H1 (cell line): ENCODE results near the gene TXK. TPM values are rescaled to one million over a fixed set of nuclear protein-coding genes. Genes with fewer than 3 reads are reported as not detected.

Experiments used
- CTCF ChIA-PET: fragments of 300-600 bp; sonication (Branson Sonifier 250); formaldehyde crosslinking; loops from one replicate; lab custom pipeline; 2021; ENCODE audit not compliant: partially characterized antibody; lab: Charles Lee
- POLR2A ChIA-PET: fragments of 300-600 bp; sonication (Branson Sonifier 250); formaldehyde crosslinking; loops from one replicate; lab custom pipeline; 2021; ENCODE audit warnings: inconsistent platforms; ENCODE audit not compliant: partially characterized antibody; lab: Charles Lee
- DNase-seq, 2 experiments: peaks; one replicate each; pipeline versions ENCODE4 v3.0.0 to v3.0.0-alpha.2; 2010 to 2022; ENCODE audit warnings: low spot score in 2 of 2, low read depth in 1 of 2, mixed read lengths in 1 of 2
- FAIRE-seq: peaks from 2 replicates; lab custom pipeline; 2011; peaks lifted over from hg19 to GRCh38; lab: Jason Lieb, UNC
- H2AFZ ChIP-seq: 2 replicates; pipeline ENCODE4 v1.8.1; 2012; ENCODE audit warnings: low read length, inconsistent platforms
- H2AK5ac ChIP-seq: 2 replicates; pipeline ENCODE4 v1.6.1; 2013; ENCODE audit warnings: low read depth, low read length
- H2BK120ac ChIP-seq: replicated peaks from 2 replicates; pipeline ENCODE3; 2013; ENCODE audit warnings: low read depth, low read length, inconsistent platforms
- H2BK12ac ChIP-seq: 2 replicates; pipeline ENCODE4 v1.6.1; 2013; ENCODE audit warnings: low read depth, low read length
- H2BK15ac ChIP-seq: 2 replicates; pipeline ENCODE4 v1.6.1; 2013; ENCODE audit warnings: low read length
- H2BK20ac ChIP-seq: 2 replicates; pipeline ENCODE4 v1.6.1; 2013; ENCODE audit warnings: low read length
- H2BK5ac ChIP-seq: 2 replicates; pipeline ENCODE4 v1.6.1; 2013; ENCODE audit warnings: low read depth, low read length
- H3K14ac ChIP-seq: 2 replicates; pipeline ENCODE4 v1.6.1; 2013; ENCODE audit warnings: inconsistent platforms; ENCODE audit not compliant: insufficient read length
- H3K18ac ChIP-seq: 2 replicates; pipeline ENCODE4 v1.6.1; 2013; ENCODE audit warnings: low read length; ENCODE audit errors: extremely low read depth
- H3K23ac ChIP-seq: 2 replicates; pipeline ENCODE4 v1.6.1; 2013; ENCODE audit warnings: inconsistent platforms; ENCODE audit not compliant: insufficient read length
- H3K23me2 ChIP-seq: 2 replicates; pipeline ENCODE4 v1.6.1; 2013; ENCODE audit warnings: low read depth, low read length
- H3K27ac ChIP-seq: 2 replicates; pipeline ENCODE4 v1.6.1; 2011; ENCODE audit warnings: low read depth, low read length, inconsistent platforms
- H3K27me3 ChIP-seq, 4 experiments: replicated peaks in 1 of 4; 1 replicate in 1 of 4; 2 replicates in 3 of 4; pipeline versions ENCODE4 v1.6.1 to v1.8.1; 2011 to 2013; ENCODE audit warnings: low read length in 3 of 4, mild to moderate bottlenecking in 3 of 4, inconsistent platforms in 2 of 4, mixed read lengths in 2 of 4, moderate library complexity in 1 of 4; ENCODE audit not compliant: control insufficient read depth in 3 of 4, insufficient read depth in 3 of 4; ENCODE audit errors: extremely low read depth in 1 of 4
- H3K36me3 ChIP-seq, 4 experiments: 2 replicates each; pipeline versions ENCODE4 v1.6.1 to v1.8.1; 2011 to 2013; ENCODE audit warnings: mild to moderate bottlenecking in 4 of 4, low read length in 3 of 4, moderate library complexity in 2 of 4, control low read depth in 1 of 4, inconsistent platforms in 1 of 4; ENCODE audit not compliant: insufficient read depth in 4 of 4, control insufficient read depth in 2 of 4
- H3K4ac ChIP-seq: replicated peaks from 2 replicates; pipeline ENCODE3; 2013; ENCODE audit warnings: low read length, low read depth, mixed read lengths, inconsistent platforms; ENCODE audit not compliant: insufficient read length
- H3K4me1 ChIP-seq, 4 experiments: replicated peaks in 1 of 4; 1 replicate in 1 of 4; 2 replicates in 3 of 4; pipeline versions ENCODE4 v1.6.1 to v1.8.1; 2011 to 2013; ENCODE audit warnings: low read length in 3 of 4, inconsistent platforms in 2 of 4, mixed read lengths in 1 of 4; ENCODE audit not compliant: insufficient read depth in 4 of 4, control insufficient read depth in 3 of 4
- H3K4me2 ChIP-seq, 2 experiments: 2 replicates each; pipeline versions ENCODE4 v1.6.1 to v1.8.1; 2011 to 2013; ENCODE audit warnings: low read depth in 2 of 2, low read length in 2 of 2, control low read depth in 1 of 2, inconsistent platforms in 1 of 2, mild to moderate bottlenecking in 1 of 2; ENCODE audit not compliant: insufficient read depth in 1 of 2
- H3K4me3 ChIP-seq, 4 experiments: fragments of 200-600, 300-600 bp in 1 of 4; sonication (generic), shearing (Covaris generic), sonication (Bioruptor Twin) in 1 of 4; 2 replicates each; pipeline versions ENCODE4 v1.5.1 to v1.8.1; 2011 to 2016; ENCODE audit warnings: low read length in 4 of 4, low read depth in 3 of 4, control low read depth in 2 of 4, inconsistent platforms in 2 of 4, mild to moderate bottlenecking in 2 of 4, mixed read lengths in 1 of 4, moderate library complexity in 1 of 4; ENCODE audit not compliant: insufficient read depth in 2 of 4; ENCODE audit errors: extremely low read depth in 1 of 4
- H3K56ac ChIP-seq: replicated peaks from 2 replicates; pipeline ENCODE3; 2013; ENCODE audit warnings: low read depth, mild to moderate bottlenecking, mixed read lengths, low read length, inconsistent platforms; ENCODE audit not compliant: insufficient read length
- H3K79me1 ChIP-seq: 2 replicates; pipeline ENCODE4 v1.6.1; 2013; ENCODE audit warnings: low read depth, low read length, control low read depth
- H3K79me2 ChIP-seq, 2 experiments: 2 replicates each; pipeline versions ENCODE4 v1.6.1 to v1.8.1; 2012 to 2013; ENCODE audit warnings: low read length in 2 of 2, mild to moderate bottlenecking in 2 of 2, inconsistent platforms in 1 of 2; ENCODE audit not compliant: insufficient read depth in 2 of 2, control insufficient read depth in 1 of 2
- H3K9ac ChIP-seq, 4 experiments: replicated peaks in 1 of 4; 1 replicate in 1 of 4; 2 replicates in 3 of 4; pipeline versions ENCODE4 v1.6.1 to v1.8.1; 2011 to 2013; ENCODE audit warnings: low read depth in 3 of 4, low read length in 3 of 4, control low read depth in 2 of 4, mild to moderate bottlenecking in 2 of 4, moderate library complexity in 2 of 4, inconsistent platforms in 1 of 4; ENCODE audit errors: extremely low read depth in 1 of 4
- H3K9me3 ChIP-seq, 2 experiments: 2 replicates each; pipeline versions ENCODE4 v1.6.1 to v1.8.1; 2012 to 2013; ENCODE audit warnings: mild to moderate bottlenecking in 2 of 2, moderate library complexity in 2 of 2, control low read depth in 1 of 2, inconsistent platforms in 1 of 2, low read depth in 1 of 2, low read length in 1 of 2, mixed read lengths in 1 of 2; ENCODE audit not compliant: insufficient read depth in 2 of 2
- H4K20me1 ChIP-seq, 2 experiments: replicated peaks in 1 of 2; 2 replicates each; pipeline versions ENCODE3 to v1.8.1; 2011 to 2013; ENCODE audit warnings: inconsistent platforms in 2 of 2, low read length in 2 of 2, mild to moderate bottlenecking in 1 of 2; ENCODE audit not compliant: insufficient read depth in 2 of 2, control insufficient read depth in 1 of 2
- H4K5ac ChIP-seq: 2 replicates; pipeline ENCODE4 v1.6.1; 2013; ENCODE audit warnings: low read length, low read depth, mixed read lengths, inconsistent platforms; ENCODE audit not compliant: insufficient read length
- H4K8ac ChIP-seq: 2 replicates; pipeline ENCODE4 v1.8.0; 2013; ENCODE audit warnings: mild to moderate bottlenecking, moderate library complexity, low read length, inconsistent platforms; ENCODE audit not compliant: insufficient read depth; ENCODE audit errors: extremely low read depth
- H4K91ac ChIP-seq: replicated peaks from 2 replicates; pipeline ENCODE3; 2013; ENCODE audit warnings: low read length, mixed read lengths, inconsistent platforms; ENCODE audit not compliant: insufficient read length
- FOSL1 ChIP-seq: IDR thresholded peaks from 2 replicates; pipeline ENCODE4 v1.6.1; 2011; ENCODE audit warnings: mild to moderate bottlenecking, low read depth, low read length, moderate library complexity; ENCODE audit not compliant: insufficient read depth
- KDM4A ChIP-seq: IDR thresholded peaks from one replicate; pipeline ENCODE4 v1.7.1; 2012; ENCODE audit warnings: low read depth, mild to moderate bottlenecking, moderate library complexity, low read length, inconsistent platforms; ENCODE audit not compliant: severe bottlenecking
- WGBS, 2 experiments: shearing (Covaris generic) in 1 of 2; methylation state at CpG; one replicate each; pipeline versions ENCODE4 v1.1.6 to v1.1.7; 2013 to 2015; ENCODE audit warnings: low lambda C conversion rate in 2 of 2, mixed read lengths in 2 of 2, inconsistent platforms in 1 of 2, low coverage in 1 of 2, missing lambda C conversion rate in 1 of 2; ENCODE audit not compliant: insufficient replicate concordance in 2 of 2, insufficient coverage in 1 of 2, insufficient read length in 1 of 2; ENCODE audit errors: extremely low coverage in 1 of 2, missing lambda C conversion rate in 1 of 2; 5-methylcytosine and 5-hydroxymethylcytosine counted together
- polyA plus RNA-seq, 7 experiments: library from polyadenylated mRNA; depleted of rRNA in 3 of 7; stranded (reverse) in 5 of 7; unstranded in 2 of 7; fragments of >200 nt in 5 of 7; fragments of 200-250 nt in 2 of 7; gene quantifications; 1 replicate in 5 of 7; 2 replicates in 1 of 7; 4 replicates in 1 of 7; pipeline versions ENCODE4 v1.2.1 to v1.2.3, GENCODE V29; 2011 to 2013; ENCODE audit warnings: missing spikeins in 2 of 7, mixed read lengths in 2 of 7
- total RNA-seq: library from RNA; stranded (reverse); fragmentation: NEBNext Ultra II Directional; extraction: Animal tissue kit (Norgen Biotek cat#: 25700); gene quantifications from 2 replicates; pipeline ENCODE4 v1.2.1, GENCODE V29; 2021
- TF ChIP-seq, protein P1 (sequence below): IDR thresholded peaks from 2 replicates; pipeline ENCODE4 v1.6.1; 2012; ENCODE audit warnings: inconsistent platforms

The TXK gene
- total and polyA plus RNA-seq, 2 of the 8 experiments (the other 6 are each of a cell fraction or from before 2014, with no cell fraction given) = not detected

DNA sequence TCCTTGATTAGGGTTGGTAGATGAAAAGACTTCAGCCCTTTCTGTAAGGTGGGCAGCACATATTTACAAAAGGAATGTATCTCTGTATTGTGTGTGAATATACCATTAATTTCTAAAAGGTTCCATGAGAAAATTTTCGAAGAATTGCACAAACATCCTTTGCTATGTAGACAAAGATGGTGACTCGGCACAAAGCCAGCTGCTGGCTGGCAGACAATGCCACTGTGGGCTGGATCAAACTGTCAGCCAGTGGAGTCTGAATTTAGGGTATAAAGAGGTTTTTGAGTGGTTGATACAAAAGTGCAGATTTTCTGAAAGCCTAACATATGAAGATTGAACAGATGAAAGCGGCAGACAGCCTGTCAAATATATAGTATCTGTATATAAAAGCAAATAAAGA lies 5.6 kb upstream of the TXK start:
- no peak overlapping the region for H2BK5ac ChIP-seq
- FAIRE-seq (no peak), DNase-seq (no peak)
- no peak overlapping the region for H3K4me3 ChIP-seq
- ChIA-PET CTCF (interaction anchor here (0.9 to 5.5 kb wide), 10 partner anchors 8 to 406 kb away, joined by 3 to 64 read pairs (median 4); no protein-coding TSS in a partner anchor), POLR2A (interaction anchor here (1.5 kb wide), 1 partner anchor 12 kb away, joined by 3 read pairs; no protein-coding TSS in a partner anchor)
- no peak overlapping the region for H3K4ac ChIP-seq
- peaks cover 0 to 3% (median 0%) of the 10 kb centered on the region in 4 experiments; a peak in 2 of 8 replicates for H3K36me3 ChIP-seq
- H3K18ac ChIP-seq = no peak overlapping the region
- no peak overlapping the region for H2AK5ac ChIP-seq
- H3K23me2 ChIP-seq = no peaks in the 10 kb centered on the region
- no peak overlapping the region for H3K56ac ChIP-seq
- WGBS, 2 experiments = 91% methylated on average over 3 of the region's 3 CpGs; no CpG with 5 or more reads in 1 of the 2 experiments
- no peaks in the 10 kb centered on the region for H3K79me2 ChIP-seq
- H3K4me2 ChIP-seq = no peak overlapping the region
- no peak overlapping the region for H3K27ac ChIP-seq
- TF ChIP-seq, protein P1, sequence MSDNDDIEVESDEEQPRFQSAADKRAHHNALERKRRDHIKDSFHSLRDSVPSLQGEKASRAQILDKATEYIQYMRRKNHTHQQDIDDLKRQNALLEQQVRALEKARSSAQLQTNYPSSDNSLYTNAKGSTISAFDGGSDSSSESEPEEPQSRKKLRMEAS = no peak
- TF ChIP-seq KDM4A (no peak), FOSL1 (no peak)
- H2BK12ac ChIP-seq = no peak overlapping the region
- H4K20me1 ChIP-seq = no peaks in the 10 kb centered on the region
- no peaks in the 10 kb centered on the region for H3K4me1 ChIP-seq
- H4K91ac ChIP-seq = no peak overlapping the region
- H3K14ac ChIP-seq = no peak overlapping the region
- H4K5ac ChIP-seq = no peak overlapping the region
- H2BK120ac ChIP-seq = no peak overlapping the region
- H2BK20ac ChIP-seq = no peak overlapping the region
- no peaks in the 10 kb centered on the region for H3K9me3 ChIP-seq
- no peak overlapping the region for H3K23ac ChIP-seq
- H3K27me3 ChIP-seq = no peaks in the 10 kb centered on the region
- no peak overlapping the region for H2AFZ ChIP-seq
- no peak overlapping the region for H4K8ac ChIP-seq
- no peak overlapping the region for H3K9ac ChIP-seq
- H2BK15ac ChIP-seq = no peak overlapping the region
- no peaks in the 10 kb centered on the region for H3K79me1 ChIP-seq
